K562 (cell line): ENCODE results near the gene TOMT. TPM values are rescaled to one million over a fixed set of nuclear protein-coding genes. Genes with fewer than 3 reads are reported as not detected.

Source experiments
- GABPA ChIP-seq: fragments of 200-800 bp; sonication (Bioruptor generic); conservative IDR thresholded peaks from 2 replicates; pipeline ENCODE4 v1.6.1; 2016; ENCODE audit warnings: low read depth, missing genetic modification characterization, missing compliant biosample characterization
- GATAD2B ChIP-seq: fragments of 450-650 bp; IDR thresholded peaks from 2 replicates; pipeline ENCODE4 v1.6.1; 2017; ENCODE audit warnings: mild to moderate bottlenecking, borderline replicate concordance
- HINFP ChIP-seq: fragments of 450-650 bp; conservative IDR thresholded peaks from 2 replicates; pipeline ENCODE4 v1.6.1; 2016; ENCODE audit warnings: missing genetic modification characterization, low read depth, mild to moderate bottlenecking, control low read depth, missing compliant biosample characterization
- HSF4 ChIP-seq: fragments of 250-450 bp; sonication (Bioruptor Pico); IDR thresholded peaks from 2 replicates; pipeline ENCODE4 v2.1.2; 2022; ENCODE audit warnings: mild to moderate bottlenecking, moderate library complexity, borderline replicate concordance
- KDM5B ChIP-seq: fragments of 200-600 bp; sonication (generic); IDR thresholded peaks from 2 replicates; pipeline ENCODE4 v1.6.1; 2012; ENCODE audit warnings: low read depth, mild to moderate bottlenecking, moderate library complexity, low read length, control low read depth, inconsistent platforms; ENCODE audit not compliant: insufficient replicate concordance
- KHSRP ChIP-seq: fragments of 450-650 bp; IDR thresholded peaks from 2 replicates; pipeline ENCODE4 v1.6.1; 2017
- MEIS2 ChIP-seq: fragments of 450-650 bp; IDR thresholded peaks from 2 replicates; pipeline ENCODE4 v1.6.1; 2014; ENCODE audit warnings: mild to moderate bottlenecking; ENCODE audit not compliant: partially characterized antibody
- NR0B1 ChIP-seq: fragments of 450-650 bp; IDR thresholded peaks from one replicate; pipeline ENCODE4 v1.6.1; 2018; ENCODE audit warnings: mild to moderate bottlenecking, moderate library complexity; ENCODE audit not compliant: partially characterized antibody
- POLR2G ChIP-seq: fragments of 200-400 bp; formaldehyde crosslinking; IDR thresholded peaks from 2 replicates; pipeline ENCODE4 v1.6.1; 2017; ENCODE audit warnings: low read depth, mild to moderate bottlenecking, antibody characterized with exemption, low read length, moderate library complexity
- SMAD1 ChIP-seq: fragments of 150-350 bp; IDR thresholded peaks from 2 replicates; pipeline ENCODE4 v1.6.1; 2014; ENCODE audit warnings: low read length, low read depth; ENCODE audit not compliant: partially characterized antibody
- SPI1 ChIP-seq: IDR thresholded peaks from 2 replicates; pipeline ENCODE4 v1.6.1; 2011; ENCODE audit warnings: low read depth, low read length, control low read depth, borderline replicate concordance
- TCF7 ChIP-seq: sonication (generic); IDR thresholded peaks from 2 replicates; pipeline ENCODE4 v1.6.1; 2016; ENCODE audit warnings: antibody characterized with exemption, borderline replicate concordance
- THAP7 ChIP-seq: fragments of 250-450 bp; sonication (Bioruptor Pico); IDR thresholded peaks from 2 replicates; pipeline ENCODE4 v1.5.0; 2021
- ZNF133 ChIP-seq: fragments of 250-450 bp; sonication (Bioruptor Pico); IDR thresholded peaks from 2 replicates; pipeline ENCODE4 v1.4.0; 2020; ENCODE audit warnings: mild to moderate bottlenecking
- ZNF134 ChIP-seq: fragments of 250-450 bp; sonication (Bioruptor Pico); conservative IDR thresholded peaks from 2 replicates; pipeline ENCODE4 v1.4.0; 2020
- ZNF253 ChIP-seq: fragments of 250-450 bp; sonication (Bioruptor Pico); conservative IDR thresholded peaks from 2 replicates; pipeline ENCODE4 v1.6.1; 2021; ENCODE audit warnings: mild to moderate bottlenecking
- ZNF398 ChIP-seq: fragments of 250-450 bp; sonication (Bioruptor Pico); IDR thresholded peaks from 2 replicates; pipeline ENCODE4 v1.8.0; 2021; ENCODE audit warnings: moderate library complexity, mild to moderate bottlenecking, inconsistent platforms
- ZNF639 ChIP-seq, 2 experiments: fragments of 200-800 bp in 1 of 2; sonication (Bioruptor generic) in 1 of 2; sonication (generic) in 1 of 2; formaldehyde crosslinking in 1 of 2; IDR thresholded peaks in 1 of 2; conservative IDR thresholded peaks in 1 of 2; 2 replicates each; pipeline versions ENCODE4 v1.5.0 to v1.6.1; 2016 to 2020; ENCODE audit warnings: missing compliant biosample characterization in 1 of 2, missing genetic modification characterization in 1 of 2, missing genetic modification reagents in 1 of 2
- ZZZ3 ChIP-seq: fragments of 450-650 bp; IDR thresholded peaks from 2 replicates; pipeline ENCODE4 v1.6.1; 2016; ENCODE audit warnings: antibody characterized with exemption, mild to moderate bottlenecking, moderate library complexity
- polyA plus RNA-seq, 8 experiments: library from polyadenylated mRNA; depleted of rRNA in 4 of 8; stranded (reverse) in 5 of 8; unstranded in 3 of 8; fragments of >200 nt; fragmentation: Nextera tagmentation in 2 of 8; fragmentation: Illumina TruSeq in 1 of 8; extraction: Ambion mirVana in 2 of 8; extraction: Trizol in 1 of 8; gene quantifications; 2 replicates each; pipeline versions ENCODE4 v1.2.1 to v1.2.3, GENCODE V29; 2011 to 2014; ENCODE audit warnings: inconsistent platforms in 1 of 8, missing spikeins in 1 of 8
- total RNA-seq, 7 experiments: library from RNA; depleted of rRNA in 6 of 7; stranded (reverse); fragments of >200 nt in 6 of 7; fragmentation: Illumina TruSeq in 2 of 7; extraction: Trizol in 2 of 7; gene quantifications; 2 replicates each; pipeline versions ENCODE4 v1.2.1 to v1.2.3, GENCODE V29; 2011 to 2021; ENCODE audit warnings: low replicate concordance in 1 of 7

The TOMT gene
- total and polyA plus RNA-seq, 9 of the 15 experiments (the other 6 are each of a cell fraction or from before 2014, with no cell fraction given), result not detected

- TF ChIP-seq HINFP, result no peak
- TF ChIP-seq KDM5B, result peak; percentile 75
- no peak for TF ChIP-seq MEIS2
- peak in 1 of 2 experiments; percentile 95; a peak in 2 of 4 replicates for TF ChIP-seq ZNF639 (CRISPR knock-in tag; conservative IDR thresholded peaks at IDR 0.05 in 1 of 2, IDR thresholded peaks at IDR 0.05 in 1 of 2)
- TF ChIP-seq GATAD2B, result no peak; the same call in 1 of the 2 replicates
- no peak for TF ChIP-seq ZNF253
- no peak for TF ChIP-seq KHSRP
- 0 out of 2 replicates have a peak, but pooled peaks have one; percentile 36 for TF ChIP-seq HSF4 (CRISPR knock-in tag)
- TF ChIP-seq ZNF133 (CRISPR knock-in tag), result no peak
- no peak for TF ChIP-seq ZNF134
- no peak for TF ChIP-seq SPI1
- peak; percentile 95 for TF ChIP-seq GABPA (tag)
- TF ChIP-seq ZNF398 (CRISPR knock-in tag), result no peak
- no peak for TF ChIP-seq SMAD1
- TF ChIP-seq POLR2G, result peak; percentile 96
- no peak; the same call in 1 of the 2 replicates for TF ChIP-seq ZZZ3
- TF ChIP-seq NR0B1, result no peak
- no peak for TF ChIP-seq TCF7
- peak; percentile 82; the same call in 1 of the 2 replicates for TF ChIP-seq THAP7 (CRISPR knock-in tag)
Measured at GRCh38 chr11:72102946-72103753, 2.6 kb upstream of the TOMT start, which contains the start of gene LAMTOR1 (continued).
